Esophagus squamous epithelium (tissue), 4 donors: ENCODE data around the gene HIGD2A.

Experiments used
- CTCF ChIP-seq, 6 experiments: fragments of 450-650 bp in 4 of 6; fragments of 200-600 bp in 2 of 6; sonication (generic) in 2 of 6; IDR thresholded peaks; one replicate each; pipeline ENCODE4 v1.5.1; 2016 to 2019; ENCODE audit warnings: antibody characterized with exemption in 6 of 6, mild to moderate bottlenecking in 4 of 6, moderate library complexity in 4 of 6
- POLR2A ChIP-seq, 4 donors: fragments of 450-650 bp; IDR thresholded peaks; one replicate each; pipeline ENCODE4 v1.6.1; 2017; ENCODE audit warnings: antibody characterized with exemption in 4 of 4, mild to moderate bottlenecking in 4 of 4, moderate library complexity in 3 of 4

DNA sequence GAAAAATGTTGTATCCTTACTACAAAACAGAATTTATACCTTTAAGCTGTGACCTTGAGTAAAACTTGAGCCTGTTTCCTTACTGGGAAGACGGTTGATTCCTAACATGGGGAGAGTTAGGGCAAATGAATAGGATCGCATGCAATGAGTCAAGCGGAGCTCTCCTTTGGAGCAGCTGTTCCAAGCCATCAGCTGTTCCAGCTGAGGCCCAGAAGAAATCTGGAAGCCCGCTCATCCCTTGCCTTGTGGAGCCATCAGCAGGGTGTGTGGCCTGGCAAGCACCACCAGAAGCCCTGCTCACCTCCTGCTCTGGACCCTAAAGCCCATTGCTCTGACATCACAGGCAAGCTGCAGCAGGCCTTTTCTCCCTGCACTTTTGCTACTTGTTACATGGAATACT is 35.0 kb upstream of the HIGD2A start:
- TF ChIP-seq CTCF (IDR thresholded peaks at IDR 0.05) (no peak), POLR2A (IDR thresholded peaks at IDR 0.05) (no peak)
